ENCODE data around the gene RANBP3.

- TF ChIP-seq, protein P1, sequence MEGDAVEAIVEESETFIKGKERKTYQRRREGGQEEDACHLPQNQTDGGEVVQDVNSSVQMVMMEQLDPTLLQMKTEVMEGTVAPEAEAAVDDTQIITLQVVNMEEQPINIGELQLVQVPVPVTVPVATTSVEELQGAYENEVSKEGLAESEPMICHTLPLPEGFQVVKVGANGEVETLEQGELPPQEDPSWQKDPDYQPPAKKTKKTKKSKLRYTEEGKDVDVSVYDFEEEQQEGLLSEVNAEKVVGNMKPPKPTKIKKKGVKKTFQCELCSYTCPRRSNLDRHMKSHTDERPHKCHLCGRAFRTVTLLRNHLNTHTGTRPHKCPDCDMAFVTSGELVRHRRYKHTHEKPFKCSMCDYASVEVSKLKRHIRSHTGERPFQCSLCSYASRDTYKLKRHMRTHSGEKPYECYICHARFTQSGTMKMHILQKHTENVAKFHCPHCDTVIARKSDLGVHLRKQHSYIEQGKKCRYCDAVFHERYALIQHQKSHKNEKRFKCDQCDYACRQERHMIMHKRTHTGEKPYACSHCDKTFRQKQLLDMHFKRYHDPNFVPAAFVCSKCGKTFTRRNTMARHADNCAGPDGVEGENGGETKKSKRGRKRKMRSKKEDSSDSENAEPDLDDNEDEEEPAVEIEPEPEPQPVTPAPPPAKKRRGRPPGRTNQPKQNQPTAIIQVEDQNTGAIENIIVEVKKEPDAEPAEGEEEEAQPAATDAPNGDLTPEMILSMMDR (IDR thresholded peaks at IDR 0.05): no peak
- no peak for TF ChIP-seq EZH2 (IDR thresholded peaks at IDR 0.05)
Measured at GRCh38 chr19:5877882-5878281, 100.1 kb downstream of the RANBP3 start.

All from neural progenitor cell (in vitro differentiated cells).